OCI-LY3 (cell line): ENCODE measurements around the gene ASPN.
A peak's percentile ranks its signal among the peaks of the same experiment; 100 is the strongest.
"Not testable (repeated sequence)": the region's sequence is repeated elsewhere in the genome, so short reads cannot be mapped to it uniquely, and the experiment has no call there.

Experiments
- H2AFZ ChIP-seq: fragments of 200-600, 300-600 bp; shearing (Covaris generic); 2 replicates; pipeline ENCODE4 v1.6.0; 2014; ENCODE audit warnings: antibody characterized with exemption, low read depth, low read length
- H3K27ac ChIP-seq: fragments of 200-600, 300-600 bp; sonication (generic); 2 replicates; pipeline ENCODE4 v1.5.1; 2014; ENCODE audit warnings: mild to moderate bottlenecking, low read length, moderate library complexity, mixed read lengths
- H3K27me3 ChIP-seq: fragments of 200-600, 300-600 bp; sonication (generic); 2 replicates; pipeline ENCODE4 v1.6.1; 2014; ENCODE audit warnings: low read depth, low read length, mixed read lengths
- H3K36me3 ChIP-seq: fragments of 200-600, 300-600 bp; sonication (generic); replicated peaks from 2 replicates; pipeline ENCODE3; 2014; ENCODE audit warnings: low read depth, low read length, mixed read lengths
- H3K4me1 ChIP-seq: fragments of 300-600, 200-600 bp; sonication (generic); 2 replicates; pipeline ENCODE4 v1.6.1; 2014; ENCODE audit warnings: low read length, mixed read lengths
- H3K4me2 ChIP-seq: fragments of 200-600, 300-600 bp; sonication (generic); 2 replicates; pipeline ENCODE4 v1.6.1; 2014; ENCODE audit warnings: low read length, mixed read lengths
- H3K4me3 ChIP-seq: fragments of 300-600, 200-600 bp; sonication (generic); 2 replicates; pipeline ENCODE4 v1.5.1; 2014; ENCODE audit warnings: antibody characterized with exemption, mild to moderate bottlenecking, low read length, moderate library complexity
- H3K79me2 ChIP-seq: fragments of 300-600, 200-600 bp; shearing (Covaris generic); 2 replicates; pipeline ENCODE4 v1.6.1; 2014; ENCODE audit warnings: mild to moderate bottlenecking, low read length, mixed read lengths
- H3K9ac ChIP-seq: fragments of 300-600, 200-600 bp; shearing (Covaris generic); 2 replicates; pipeline ENCODE4 v1.6.0; 2014; ENCODE audit warnings: mild to moderate bottlenecking, low read length, moderate library complexity
- H3K9me3 ChIP-seq: fragments of 200-600, 300-600 bp; shearing (Covaris generic); 2 replicates; pipeline ENCODE4 v1.6.1; 2014; ENCODE audit warnings: low read length, mixed read lengths; ENCODE audit not compliant: insufficient read depth
- H4K20me1 ChIP-seq: fragments of 200-600, 300-600 bp; sonication (generic); 2 replicates; pipeline ENCODE4 v1.6.1; 2016; ENCODE audit warnings: low read length, mixed read lengths; ENCODE audit not compliant: insufficient read depth
- CTCF ChIP-seq: fragments of 200-600, 300-600 bp; sonication (generic); IDR thresholded peaks from 2 replicates; pipeline ENCODE4 v1.5.1; 2014; ENCODE audit warnings: antibody characterized with exemption, low read length, low read depth
- EZH2phosphoT487 ChIP-seq: fragments of 200-600 bp; shearing (Covaris generic); IDR thresholded peaks from 2 replicates; pipeline ENCODE4 v1.6.1; 2018; ENCODE audit warnings: antibody characterized with exemption, mixed run types, low read depth

ASPN gene

GRCh38 chr9:92424340-92424739 is 58.0 kb downstream of the ASPN start, which contains the start of gene OMD:
TSS of gene OMD (minus strand) at chr9:92424471. CDS start at chr9:92417558, 6,913 bp downstream.
- H3K4me2 ChIP-seq = no peak within 1 kb of the TSS
- H3K27ac ChIP-seq = no peak within 1 kb of the TSS
- H3K79me2 ChIP-seq = no peaks in the 10 kb centered on the region
- H4K20me1 ChIP-seq = no peaks in the 10 kb centered on the region
- no peak within 1 kb of the TSS for H3K4me3 ChIP-seq
- no peaks in the 10 kb centered on the region for H3K27me3 ChIP-seq
- no peaks in the 10 kb centered on the region for H3K36me3 ChIP-seq
- no peaks in the 10 kb centered on the region for H3K9me3 ChIP-seq
- H2AFZ ChIP-seq = no peak within 1 kb of the TSS
- TF ChIP-seq EZH2phosphoT487 (no peak), CTCF (no peak)
- H3K4me1 ChIP-seq = peaks cover 9% of the 10 kb centered on the region
- H3K9ac ChIP-seq = no peak within 1 kb of the TSS

GRCh38 chr9:92423612-92424011 is 58.7 kb downstream of the ASPN start:
- no peak for TF ChIP-seq EZH2phosphoT487
- TF ChIP-seq CTCF = no peak
- no peaks in the 10 kb centered on the region for H3K27me3 ChIP-seq
- no peak overlapping the region for H3K4me2 ChIP-seq
- H3K9me3 ChIP-seq = no peaks in the 10 kb centered on the region
- no peaks in the 10 kb centered on the region for H3K36me3 ChIP-seq
- H3K79me2 ChIP-seq = no peaks in the 10 kb centered on the region
- peaks cover 9% of the 10 kb centered on the region for H3K4me1 ChIP-seq
- H3K4me3 ChIP-seq = no peak overlapping the region
- H3K9ac ChIP-seq = no peak overlapping the region
- H2AFZ ChIP-seq = no peak overlapping the region
- no peak overlapping the region for H3K27ac ChIP-seq
- H4K20me1 ChIP-seq = no peaks in the 10 kb centered on the region

- H2AFZ ChIP-seq = no peak overlapping the region
- TF ChIP-seq CTCF = no peak
- no peak for TF ChIP-seq EZH2phosphoT487
- H3K9ac ChIP-seq = no peak overlapping the region
- H4K20me1 ChIP-seq = no peaks in the 10 kb centered on the region
- no peaks in the 10 kb centered on the region for H3K36me3 ChIP-seq
- H3K4me1 ChIP-seq = peaks cover 9% of the 10 kb centered on the region
- H3K27me3 ChIP-seq = no peaks in the 10 kb centered on the region
- no peak overlapping the region for H3K27ac ChIP-seq
- no peaks in the 10 kb centered on the region for H3K9me3 ChIP-seq
- peak overlapping the region; percentile 11; the same call in 1 of the 2 replicates for H3K4me2 ChIP-seq
- H3K4me3 ChIP-seq = no peak overlapping the region
- H3K79me2 ChIP-seq = no peaks in the 10 kb centered on the region
Observed at GRCh38 chr9:92422611-92423338, 59.5 kb downstream of the ASPN start.

GRCh38 chr9:92414566-92414965 is 67.7 kb downstream of the ASPN start:
- H3K4me3 ChIP-seq = no peak overlapping the region
- no peak overlapping the region for H3K4me2 ChIP-seq
- no peak overlapping the region for H3K9ac ChIP-seq

GRCh38 chr9:92411157-92411556 is 71.1 kb downstream of the ASPN start:
- H3K4me3 ChIP-seq, H4K20me1 ChIP-seq, H3K4me2 ChIP-seq, H2AFZ ChIP-seq, H3K79me2 ChIP-seq, H3K27me3 ChIP-seq, H3K9me3 ChIP-seq, H3K36me3 ChIP-seq, H3K9ac ChIP-seq, H3K27ac ChIP-seq: not testable (repeated sequence)
- peaks cover 19% of the 10 kb centered on the region for H3K4me1 ChIP-seq

More at GRCh38 chr9:92414566-92414965, 67.7 kb downstream of the ASPN start:
- no peak overlapping the region for H3K27ac ChIP-seq
- no peaks in the 10 kb centered on the region for H4K20me1 ChIP-seq
- TF ChIP-seq EZH2phosphoT487 = no peak
- no peak for TF ChIP-seq CTCF
- no peak overlapping the region for H2AFZ ChIP-seq
- peaks cover 3% of the 10 kb centered on the region for H3K36me3 ChIP-seq
- no peaks in the 10 kb centered on the region for H3K79me2 ChIP-seq
- H3K27me3 ChIP-seq = no peaks in the 10 kb centered on the region
- peaks cover 11% of the 10 kb centered on the region for H3K4me1 ChIP-seq
- no peaks in the 10 kb centered on the region for H3K9me3 ChIP-seq
